HG03066 (cell line): ENCODE data around the gene ADAMTS13.

Source experiments
- ATAC-seq: cut with Tn5 transposase; IDR thresholded peaks from one replicate; pipeline ENCODE4 v1.9.1; 2021; ENCODE audit warnings: low read depth; ENCODE audit not compliant: unreplicated experiment

The ADAMTS13 gene

DNA sequence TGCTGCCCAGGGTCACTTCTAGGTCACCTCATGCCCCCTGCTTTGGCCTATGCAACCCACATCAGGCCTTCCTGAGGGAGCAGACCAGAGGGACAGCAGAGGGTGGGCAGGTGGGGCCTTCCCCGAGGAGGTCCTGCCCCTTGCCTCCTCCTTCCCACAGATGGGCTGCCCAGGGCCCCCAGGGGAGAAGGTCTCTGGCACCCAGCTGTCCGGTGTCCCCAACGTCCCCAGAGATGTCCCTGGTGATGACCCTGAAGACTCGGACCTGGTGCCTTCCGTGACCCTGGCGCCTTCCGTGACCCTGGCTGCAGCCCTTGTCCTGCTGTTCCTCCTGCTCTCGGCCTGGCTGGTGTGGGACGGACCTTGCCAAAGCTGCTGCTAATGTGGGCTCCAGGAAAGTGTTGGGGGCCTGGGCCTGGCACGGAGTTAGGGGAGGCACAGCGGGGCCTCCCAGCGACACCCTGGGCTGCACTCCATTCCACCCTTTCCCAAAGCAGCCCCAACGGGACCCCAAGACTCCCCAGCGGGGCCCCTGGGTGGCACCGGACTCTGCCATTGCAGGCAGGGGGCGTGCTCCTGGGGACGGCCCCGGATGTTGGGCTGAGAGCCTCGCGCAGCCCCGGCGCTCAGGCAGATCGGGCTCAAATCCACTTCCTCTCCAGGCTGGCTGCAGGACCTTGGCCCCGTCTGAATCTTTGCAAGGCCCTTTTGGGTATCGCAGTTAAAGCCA, 63.5 kb downstream of the ADAMTS13 start:
- no peak for ATAC-seq

DNA sequence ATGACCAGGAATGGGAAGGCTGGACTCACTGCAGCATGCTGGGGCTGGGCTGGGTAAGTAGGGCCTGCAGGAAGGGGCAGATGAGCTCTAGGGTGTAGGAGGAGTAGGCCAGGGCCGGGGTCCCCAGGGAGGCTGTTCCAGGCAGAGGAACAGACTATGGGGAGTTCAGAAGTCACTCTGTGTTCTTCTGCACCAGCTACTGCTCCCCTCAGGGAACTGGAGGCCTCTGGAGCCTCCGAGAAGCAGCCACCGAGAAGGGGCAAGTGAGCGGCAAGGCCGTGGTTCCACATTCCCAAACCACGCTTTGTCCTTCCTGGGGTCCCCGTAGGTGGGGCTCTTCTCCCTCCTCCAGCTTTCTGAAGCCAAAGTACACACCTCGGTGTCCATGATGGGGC, 65.2 kb downstream of the ADAMTS13 start:
- ATAC-seq: no peak

DNA sequence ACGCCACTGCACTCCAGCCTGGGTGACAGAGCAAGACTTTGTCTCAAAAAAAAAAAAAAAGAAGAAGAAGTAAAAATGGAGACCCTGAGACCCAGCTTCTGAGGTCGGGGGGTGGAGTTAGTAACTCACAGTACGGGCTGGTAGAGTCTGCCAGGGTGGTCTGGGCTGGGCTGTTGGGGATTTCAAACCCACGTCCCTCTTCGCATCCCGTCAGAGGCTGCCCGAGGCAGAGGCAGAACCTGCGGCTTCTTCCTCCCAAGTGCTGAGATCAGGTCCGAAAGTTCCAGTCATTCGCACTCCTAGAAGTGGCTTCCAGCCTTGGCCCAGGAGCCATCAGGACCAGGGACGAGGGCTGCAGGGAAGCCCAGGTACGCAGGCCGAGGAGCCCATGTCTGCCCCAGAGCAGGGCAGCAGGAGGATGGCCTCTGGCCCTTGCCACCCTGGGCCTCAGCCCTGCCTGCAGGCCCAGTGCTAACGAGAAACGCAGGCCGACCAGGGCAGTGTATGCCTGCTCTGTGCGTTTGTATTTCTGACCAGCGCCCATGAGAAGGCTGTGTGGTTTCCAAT, 66.6 kb downstream of the ADAMTS13 start:
- ATAC-seq: no peak

DNA sequence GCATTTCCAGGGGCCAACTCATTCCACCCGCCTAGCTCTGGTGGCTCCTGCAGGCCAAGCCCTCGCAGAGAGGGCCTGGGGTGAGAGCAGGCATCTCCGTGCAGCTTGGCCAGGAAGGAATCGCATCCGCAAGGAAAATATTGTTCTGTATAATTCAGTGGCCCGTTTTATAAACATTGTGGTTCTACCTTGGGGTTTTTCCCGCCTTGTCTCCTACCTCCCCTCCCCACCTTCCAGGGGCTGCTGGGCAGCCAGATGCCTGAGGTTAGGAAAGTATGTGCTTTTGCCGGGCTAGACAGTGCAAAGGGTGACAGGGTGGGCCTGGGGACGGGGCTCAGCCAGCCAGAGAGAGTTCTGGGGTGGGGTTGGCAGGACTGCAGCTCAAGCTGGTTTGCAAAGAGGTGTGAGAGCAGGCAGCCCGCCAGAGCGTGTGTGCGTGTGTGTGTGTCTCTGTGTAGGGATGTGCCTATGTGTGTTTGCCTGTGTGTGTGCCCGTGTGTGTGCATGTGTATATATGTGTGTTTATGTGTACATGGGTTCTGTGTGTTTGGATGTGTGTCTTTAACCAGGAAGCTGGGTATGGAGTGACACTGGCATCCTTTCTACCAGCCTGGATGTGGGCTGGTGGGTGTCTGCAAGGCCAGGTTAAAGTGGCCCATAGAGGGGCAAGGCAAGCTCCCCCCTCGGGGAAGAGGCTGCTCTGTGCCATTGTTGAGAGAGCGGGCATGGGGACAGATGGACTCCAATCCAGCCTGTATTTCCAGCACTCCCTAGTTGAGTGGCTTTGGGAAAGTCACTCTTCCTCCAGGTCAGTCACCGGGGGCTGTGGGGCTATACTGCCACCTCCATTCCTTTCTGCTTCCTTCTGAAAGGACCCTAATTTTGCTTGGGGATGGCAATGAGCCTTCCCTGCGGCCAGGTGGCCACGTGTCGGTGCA, 67.4 kb downstream of the ADAMTS13 start:
- no peak for ATAC-seq

DNA sequence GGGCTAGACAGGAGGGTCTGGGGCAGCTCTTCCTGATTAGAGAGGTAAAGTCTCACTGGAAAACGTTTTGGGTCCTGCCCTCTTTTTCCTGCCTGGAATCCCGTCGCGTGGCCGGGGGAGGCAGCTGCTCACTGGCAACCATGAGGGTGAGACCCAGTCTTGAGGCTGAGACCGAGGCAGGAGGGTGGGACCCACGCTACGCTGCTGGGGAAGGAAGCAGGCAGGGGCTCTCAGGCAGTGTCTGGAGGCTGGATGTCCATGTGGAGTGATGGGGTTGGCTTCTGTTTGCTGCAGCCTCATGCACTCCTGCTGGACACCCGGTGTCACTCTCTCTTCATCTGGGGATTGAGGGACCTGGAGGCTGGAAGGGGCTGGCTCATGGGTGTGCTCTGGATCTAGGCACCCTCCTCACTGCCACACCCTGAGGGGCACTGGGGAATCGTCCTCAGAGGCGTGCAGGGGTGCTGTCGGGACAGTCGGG, 68.1 kb downstream of the ADAMTS13 start:
- no peak for ATAC-seq

DNA sequence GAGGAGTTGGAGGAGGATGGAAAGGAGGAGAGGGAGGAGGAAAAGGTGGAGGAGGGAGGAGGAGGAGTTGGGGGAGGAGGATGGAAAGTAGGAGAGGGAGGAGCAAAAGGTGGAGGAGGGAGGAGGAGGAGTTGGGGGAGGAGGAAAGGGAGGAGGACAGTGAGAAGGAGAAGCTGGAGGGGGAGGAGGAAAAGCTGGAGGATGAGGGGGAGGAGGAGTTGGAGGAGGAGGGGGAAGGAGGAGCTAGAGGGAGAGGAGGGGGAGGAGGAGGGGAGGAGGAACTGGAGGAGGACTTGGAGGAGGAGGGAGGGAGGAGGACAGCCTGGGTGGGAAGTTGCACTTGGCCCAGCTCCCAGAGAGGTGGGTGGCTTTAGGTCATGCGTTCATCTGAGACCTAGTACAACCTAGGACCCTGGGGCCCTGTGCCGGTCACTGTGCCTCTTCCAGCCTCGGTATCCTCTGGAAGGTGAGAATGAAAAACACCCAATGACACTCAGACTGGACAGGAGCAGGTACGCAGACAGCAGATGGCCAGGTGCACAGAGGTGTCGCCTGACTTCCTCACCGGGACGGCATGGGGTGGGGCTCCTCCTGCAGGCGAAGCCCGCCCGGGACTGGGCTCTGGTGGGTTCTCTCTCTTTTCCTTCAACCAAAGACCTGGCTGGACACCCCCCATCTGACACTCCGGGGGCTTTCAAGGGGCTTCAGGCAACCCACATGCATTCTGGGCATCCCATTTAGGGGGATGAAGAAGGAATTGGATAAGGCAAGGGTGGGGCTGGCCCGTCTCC, 68.9 kb downstream of the ADAMTS13 start:
- ATAC-seq: no peak

DNA sequence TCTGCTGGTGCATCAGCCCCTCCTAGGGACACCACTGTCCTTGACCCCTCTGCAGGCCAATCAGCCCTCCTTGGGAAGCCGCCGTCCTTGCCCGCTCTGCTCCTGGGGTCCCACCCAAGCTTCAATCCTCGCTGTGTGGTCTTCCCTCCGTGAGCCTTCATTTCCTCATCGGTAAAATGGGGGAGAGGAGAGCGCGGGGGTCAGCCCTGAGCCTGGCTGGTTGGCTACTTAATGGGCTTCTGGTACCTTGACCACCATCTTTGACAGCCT, 69.4 kb downstream of the ADAMTS13 start:
- no peak for ATAC-seq

DNA sequence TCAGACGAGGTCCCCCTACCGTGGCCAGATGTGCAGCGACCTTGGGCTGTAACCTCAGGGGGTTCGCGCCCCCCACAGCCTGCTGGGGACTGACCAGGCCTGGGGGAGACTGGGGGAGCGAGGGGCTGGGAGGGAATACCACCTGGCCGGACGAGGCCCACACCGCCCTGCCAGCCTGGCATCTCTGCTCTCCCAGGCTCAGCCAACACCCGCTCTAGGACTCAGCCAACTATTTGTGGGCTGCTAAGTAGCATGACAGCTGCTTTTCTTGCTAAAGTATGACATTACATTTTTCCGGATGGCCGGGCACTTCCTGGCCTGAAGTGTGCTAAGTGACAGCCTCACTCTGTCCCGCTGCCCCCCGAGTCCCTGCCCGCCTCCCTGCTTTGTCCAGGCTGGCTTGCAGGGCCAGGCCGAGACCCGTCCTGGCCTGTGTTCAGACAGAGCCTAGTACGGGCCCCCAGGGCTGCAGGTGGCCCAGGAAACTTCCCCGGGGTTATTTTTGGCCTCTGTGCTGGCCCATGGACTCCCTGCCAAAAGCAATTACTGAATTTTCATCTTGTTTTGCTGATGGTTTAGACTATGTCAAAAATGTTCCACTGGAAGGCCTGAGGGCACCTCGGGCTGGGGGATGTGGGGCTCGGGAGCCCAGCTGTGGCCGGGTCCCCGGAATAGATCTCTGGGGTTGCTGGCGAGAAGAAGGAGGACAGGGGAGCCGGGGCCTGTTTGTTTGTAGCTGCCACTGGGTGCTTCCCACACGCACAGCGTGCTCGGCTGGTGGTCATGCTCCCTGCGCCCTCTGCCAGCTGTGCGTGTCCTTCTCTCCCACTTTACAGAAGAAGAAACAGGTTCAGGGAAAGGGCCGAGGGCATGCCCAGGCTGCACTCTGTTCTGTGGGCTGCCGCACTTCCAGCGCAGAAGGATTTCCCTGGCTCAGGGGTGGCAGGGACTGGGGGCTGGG, 70.2 kb downstream of the ADAMTS13 start:
- ATAC-seq: no peak

DNA sequence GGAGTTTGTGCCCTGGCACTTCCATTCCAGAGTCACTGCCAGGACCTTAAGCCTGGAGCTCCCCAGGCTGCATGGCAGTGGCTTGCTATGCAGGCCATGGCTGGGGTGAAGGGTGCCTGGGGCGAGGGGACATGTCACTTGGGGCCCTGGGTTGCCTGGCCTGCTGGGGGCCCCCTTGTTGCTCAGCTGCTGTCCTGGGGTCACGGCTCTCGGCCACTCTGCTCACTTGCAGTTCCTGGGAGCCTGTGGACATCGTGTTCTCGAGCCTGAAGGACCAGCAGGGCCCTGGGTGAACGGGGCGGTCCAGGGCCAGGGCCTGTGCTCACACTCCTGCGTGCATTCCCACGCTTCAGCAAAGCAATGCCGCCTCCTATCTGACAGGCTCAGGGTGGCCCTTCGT, 71.3 kb downstream of the ADAMTS13 start:
- no peak for ATAC-seq

DNA sequence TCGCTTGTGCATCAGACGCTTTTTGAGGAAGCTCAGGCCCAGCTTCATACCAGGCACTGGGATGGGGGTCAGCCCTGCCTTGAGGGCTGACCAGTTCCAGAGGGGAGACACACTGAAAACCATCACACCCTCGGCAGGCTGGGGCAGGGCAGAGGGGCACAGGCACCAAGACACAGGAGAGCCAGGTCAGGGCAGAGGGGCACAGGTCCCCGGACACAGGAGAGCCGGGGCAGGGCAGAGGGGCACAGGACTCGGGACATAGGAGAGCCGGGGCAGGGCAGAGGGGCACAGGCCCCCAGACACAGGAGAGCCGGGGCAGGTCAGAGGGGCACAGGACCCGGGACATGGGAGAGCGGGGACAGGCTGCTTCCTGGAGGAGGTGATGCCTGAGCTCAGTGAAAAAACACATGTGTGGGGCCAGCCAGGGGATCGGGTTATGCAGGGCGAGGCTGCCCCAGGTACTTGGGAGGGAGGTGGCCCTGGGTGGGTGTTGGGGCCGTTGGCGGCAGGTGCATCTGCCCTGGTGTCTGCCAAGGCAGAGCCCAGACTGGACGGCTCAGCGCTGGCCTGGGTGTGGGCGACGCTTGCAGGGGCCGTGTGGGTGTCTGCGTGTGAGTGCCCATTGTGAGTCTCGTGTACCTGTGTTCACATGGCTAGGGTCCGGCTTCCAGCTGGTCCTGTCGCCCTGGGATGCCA, 71.8 kb downstream of the ADAMTS13 start:
- no peak for ATAC-seq

DNA sequence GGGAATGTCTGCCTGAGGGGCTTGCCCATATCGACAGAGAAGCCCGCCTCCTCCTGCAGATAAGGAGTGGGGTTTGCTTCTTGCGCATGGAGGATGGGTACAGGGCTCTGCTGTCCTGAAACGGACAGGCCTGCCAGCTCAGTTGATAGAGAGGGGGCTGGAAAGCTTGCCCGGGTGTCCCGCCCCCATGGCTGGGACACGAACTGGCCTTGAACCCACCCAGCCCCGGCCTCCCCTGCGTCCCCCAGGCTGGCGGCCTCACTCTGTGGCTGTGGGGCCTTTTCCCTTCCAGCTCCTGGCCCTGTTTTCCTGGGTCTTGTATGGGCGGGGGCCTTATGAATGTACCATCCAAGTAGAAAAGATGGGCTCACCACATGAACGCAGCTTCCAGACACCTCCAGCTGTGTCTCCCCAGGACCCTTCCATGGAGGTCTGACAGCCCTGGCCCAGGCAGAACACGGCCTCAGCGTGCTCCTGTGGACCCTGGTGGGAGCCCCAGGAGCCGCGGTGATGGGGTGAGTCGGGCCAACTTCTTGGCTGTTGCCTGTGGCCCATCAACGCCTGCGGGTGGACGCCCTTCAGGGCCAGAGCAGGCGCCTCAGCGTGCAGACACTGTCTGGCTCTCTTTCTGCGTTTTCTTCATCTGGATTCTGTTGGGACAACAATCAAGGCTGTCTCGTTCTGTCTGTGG, 72.6 kb downstream of the ADAMTS13 start:
- no peak for ATAC-seq

DNA sequence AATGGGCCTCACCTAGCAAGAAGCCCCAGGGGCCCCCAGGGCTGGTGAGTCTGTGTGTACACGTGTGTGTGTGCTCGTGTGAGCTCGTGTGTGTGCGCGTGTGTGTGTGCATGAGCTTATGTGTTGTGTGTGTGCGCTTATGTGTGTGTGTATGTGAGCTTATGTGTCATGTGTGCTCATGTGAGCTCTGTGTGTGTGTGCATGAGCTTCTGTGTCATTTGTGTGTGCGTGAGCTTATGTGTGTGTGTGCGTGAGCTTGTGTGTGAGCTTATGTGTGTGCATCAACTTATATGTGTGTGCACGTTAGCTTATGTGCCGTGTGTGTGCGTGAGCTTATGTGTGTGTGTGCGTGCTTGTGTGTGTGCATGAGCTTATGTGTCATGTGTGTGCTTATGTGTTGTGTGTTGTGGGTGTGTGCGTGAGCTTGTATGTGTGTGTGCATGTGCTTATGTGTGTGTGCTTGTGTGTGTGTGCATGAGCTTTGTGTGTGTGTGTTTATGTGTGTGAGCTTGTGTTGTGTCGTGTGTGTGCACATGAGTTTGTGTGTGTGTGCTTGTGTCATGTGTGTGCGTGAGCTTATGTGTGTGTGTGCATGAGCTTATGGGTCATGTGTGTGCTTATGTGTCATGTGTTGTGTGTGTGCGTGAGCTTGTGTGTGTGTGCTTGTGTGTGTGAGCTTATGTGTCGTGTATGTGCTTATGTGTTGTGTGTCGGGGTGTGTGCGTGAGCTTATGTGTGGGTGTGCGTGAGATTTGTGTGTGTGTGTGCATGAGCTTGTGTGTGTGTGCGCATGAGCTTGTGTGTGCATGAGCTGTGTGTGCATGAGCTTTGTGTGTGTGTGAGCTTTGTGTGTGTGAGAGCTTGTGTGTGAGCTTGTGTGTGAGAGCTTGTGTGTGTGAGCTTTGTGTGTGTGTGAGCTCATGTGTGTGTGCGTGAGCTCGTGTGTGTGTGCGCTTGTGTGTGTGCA, 73.4 kb downstream of the ADAMTS13 start:
- no peak for ATAC-seq

DNA sequence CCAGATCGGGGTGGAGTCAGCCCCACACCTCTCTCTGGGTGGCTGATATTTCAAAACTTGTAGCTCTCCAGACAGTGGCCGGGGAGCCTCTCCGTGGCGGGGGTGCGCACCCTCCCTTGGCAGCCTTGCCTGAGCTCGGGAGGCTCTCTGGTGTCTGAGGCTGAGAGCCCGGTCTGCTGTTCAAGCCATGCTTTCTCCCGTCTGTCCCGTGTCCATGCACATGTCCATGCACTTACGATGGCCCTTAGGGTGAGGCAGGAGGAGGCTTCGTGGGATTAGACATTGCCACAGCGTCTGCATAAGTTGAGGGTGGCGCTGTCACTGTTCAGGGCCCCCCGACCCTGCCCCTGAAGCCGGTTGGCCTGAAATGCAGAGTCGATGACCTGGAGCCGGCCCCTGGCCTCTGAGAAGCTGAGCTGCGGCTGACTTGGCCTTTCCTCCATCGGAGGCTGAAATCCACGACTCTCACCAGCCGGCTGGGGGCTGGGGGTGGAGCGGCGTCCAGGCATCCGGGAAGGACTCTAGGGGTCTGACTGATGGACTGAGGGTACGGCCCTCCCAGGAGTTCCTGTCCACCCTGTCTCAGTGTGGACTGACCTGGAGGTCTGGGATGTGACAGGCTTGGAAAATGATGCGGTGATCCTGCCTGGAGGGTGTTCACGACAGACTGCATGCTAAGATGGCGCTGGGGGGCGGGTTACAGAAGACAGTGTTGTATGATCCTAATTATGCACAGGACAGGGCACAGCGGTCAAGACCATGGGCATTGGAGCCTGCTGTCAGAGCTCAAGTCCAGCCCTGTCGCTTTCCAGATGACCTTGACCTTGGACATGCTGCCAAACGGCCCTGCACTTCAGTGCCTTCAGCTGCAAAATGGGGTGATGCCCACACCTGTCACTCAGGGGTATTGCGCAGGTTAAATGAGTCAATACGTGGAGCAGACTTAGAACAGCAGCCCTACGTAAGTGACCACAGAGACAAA, 75.0 kb downstream of the ADAMTS13 start:
- no peak for ATAC-seq

DNA sequence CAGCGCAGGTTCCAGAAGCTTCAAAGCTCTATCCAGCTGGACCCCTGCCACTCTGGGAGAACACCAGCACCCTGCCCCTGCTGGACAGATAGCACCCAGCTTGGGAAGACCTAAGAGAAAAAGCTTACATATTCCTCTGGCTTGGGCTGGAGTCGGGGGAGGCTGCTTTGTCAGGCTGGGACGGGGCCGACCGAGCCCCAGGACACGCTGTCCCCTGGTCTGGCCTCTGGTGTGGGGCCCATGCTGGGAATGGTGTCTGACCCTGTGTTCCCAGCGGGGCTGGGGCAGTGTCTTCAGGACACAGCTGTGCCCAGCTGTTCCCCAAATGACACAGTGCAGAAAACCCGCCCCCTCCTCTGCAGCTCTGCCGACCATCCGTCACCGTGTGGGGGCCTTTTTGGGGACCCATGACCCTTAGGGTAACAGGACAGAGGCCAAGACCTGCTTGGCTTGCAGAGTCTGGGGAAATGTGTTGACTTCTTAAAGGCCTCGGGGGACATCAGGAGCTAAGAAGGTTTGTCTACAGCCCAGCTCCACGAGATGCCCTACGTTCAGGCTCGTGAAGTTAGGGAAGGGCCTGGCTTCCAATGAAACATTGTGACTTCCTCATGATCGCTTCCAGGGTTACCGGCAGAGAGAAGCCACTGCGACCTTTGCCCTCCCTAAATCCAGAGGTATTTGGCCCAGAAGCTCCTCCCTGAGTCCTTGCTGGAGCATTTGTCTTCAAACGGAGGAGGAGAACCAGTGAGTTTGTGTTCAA, 77.1 kb downstream of the ADAMTS13 start:
- no peak for ATAC-seq

DNA sequence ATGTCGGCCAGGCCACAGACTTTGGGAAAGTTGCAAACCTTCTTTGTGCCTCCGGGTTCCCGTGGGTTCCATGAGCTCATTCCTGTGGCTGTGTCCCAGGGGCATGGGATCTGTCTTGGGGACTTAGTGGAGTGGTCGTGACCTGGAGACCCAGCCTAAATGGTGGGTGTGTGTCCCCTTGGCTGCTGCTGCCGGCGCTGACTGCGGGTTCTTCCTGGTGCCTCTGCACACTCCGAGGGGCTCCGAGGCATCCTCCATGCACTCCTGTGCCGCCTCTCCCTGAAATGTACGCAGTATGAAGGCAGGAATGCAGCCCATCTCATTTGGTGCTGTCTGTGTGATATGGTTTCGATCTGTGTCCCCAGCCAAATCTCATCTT, 77.7 kb downstream of the ADAMTS13 start:
- no peak for ATAC-seq

DNA sequence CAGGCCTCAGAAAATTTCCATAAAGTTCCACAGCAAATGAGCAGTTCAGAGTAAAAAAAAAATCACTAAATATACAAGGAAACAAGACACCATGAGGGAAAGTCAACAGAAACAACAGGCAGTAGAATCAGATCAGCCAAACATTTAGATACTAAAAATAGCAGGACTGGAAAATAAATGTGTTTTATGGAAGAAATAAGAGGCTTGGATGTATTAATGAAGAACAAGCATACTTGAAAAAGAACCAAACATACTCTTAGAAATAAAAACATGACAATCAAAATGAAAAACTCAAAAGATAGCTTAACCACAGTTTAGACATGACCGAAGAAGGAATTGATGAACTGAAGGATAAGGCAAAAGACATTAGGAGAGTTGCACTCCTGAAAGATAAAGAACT, 79.9 kb downstream of the ADAMTS13 start:
- no peak for ATAC-seq
